Right renal pelvis (tissue), 4 donors: ENCODE measurements around the gene MRPL54. TPM values are rescaled to one million over a fixed set of nuclear protein-coding genes. Genes with fewer than 3 reads are reported as not detected.

Experiments
- DNase-seq, 4 donors: peaks; one replicate each; pipeline ENCODE4 v3.0.0-alpha.2; 2013; ENCODE audit warnings: low read depth in 4 of 4, low spot score in 3 of 4, missing footprints in 1 of 4
- polyA plus RNA-seq, 4 donors: library from polyadenylated mRNA; unstranded; fragments of 120-200 nt; gene quantifications; one replicate each; pipeline ENCODE4 v1.2.1, GENCODE V29; 2013; ENCODE audit not compliant: insufficient read length in 4 of 4

Gene MRPL54
- polyA plus RNA-seq, 4 donors = 32.1 to 43.9 (median 38.1) TPM

- no peak for DNase-seq
These were observed 20.4 kb downstream of the MRPL54 start for GRCh38 chr19:3782903-3783302.

- DNase-seq = no peak
These were observed 21.4 kb downstream of the MRPL54 start for GRCh38 chr19:3783660-3784584.

GRCh38 chr19:3784607-3785450 is 22.3 kb downstream of the MRPL54 start:
- no peak for DNase-seq

GRCh38 chr19:3785451-3785937 is 23.0 kb downstream of the MRPL54 start:
- no peak for DNase-seq

GRCh38 chr19:3785938-3786824 is 23.7 kb downstream of the MRPL54 start, which contains the start of gene MATK:
TSS of gene MATK (minus strand) at chr19:3786381. CDS start at chr19:3785135, 1,246 bp downstream.
- no peak for DNase-seq

GRCh38 chr19:3788996-3789778 is 26.7 kb downstream of the MRPL54 start:
- DNase-seq = no peak

- no peak for DNase-seq
These were observed 27.8 kb downstream of the MRPL54 start for GRCh38 chr19:3790209-3790734.

GRCh38 chr19:3790941-3791340 is 28.5 kb downstream of the MRPL54 start:
- DNase-seq = no peak

GRCh38 chr19:3792114-3792513 is 29.6 kb downstream of the MRPL54 start:
- no peak for DNase-seq

- no peak for DNase-seq
These were observed 31.3 kb downstream of the MRPL54 start for GRCh38 chr19:3793799-3794198.

GRCh38 chr19:3796358-3796757 is 33.9 kb downstream of the MRPL54 start:
- no peak for DNase-seq

- DNase-seq = no peak
These were observed 35.7 kb downstream of the MRPL54 start for GRCh38 chr19:3798137-3798536.

GRCh38 chr19:3800996-3801395 is 38.5 kb downstream of the MRPL54 start:
- DNase-seq = no peak

- no peak for DNase-seq
These were observed 39.1 kb downstream of the MRPL54 start for GRCh38 chr19:3801412-3802096.

GRCh38 chr19:3803114-3803888 is 40.8 kb downstream of the MRPL54 start:
- no peak for DNase-seq

- no peak for DNase-seq
These were observed 41.5 kb downstream of the MRPL54 start for GRCh38 chr19:3803986-3804385.

GRCh38 chr19:3804429-3804828 is 41.9 kb downstream of the MRPL54 start:
- DNase-seq = no peak

- no peak for DNase-seq
These were observed 43.4 kb downstream of the MRPL54 start for GRCh38 chr19:3805859-3806258.
